Immature natural killer cell (primary cell): ENCODE results near the gene AKR1B1. TPM values are rescaled to one million over a fixed set of nuclear protein-coding genes. Genes with fewer than 3 reads are reported as not detected.

Experiments
- DNase-seq, 3 donors: peaks; one replicate each; pipeline ENCODE4 v3.0.0; 2022; ENCODE audit warnings: mixed read lengths in 1 of 3
- H3K27ac Mint-ChIP-seq, 6 donors: one replicate each; pipeline ENCODE4 v1.8.0; 2020; ENCODE audit warnings: mixed read lengths in 6 of 6, mild to moderate bottlenecking in 5 of 6, inconsistent platforms in 4 of 6, moderate library complexity in 3 of 6
- H3K27me3 Mint-ChIP-seq, 3 donors: one replicate each; pipeline ENCODE4 v1.8.0; 2020 to 2021; ENCODE audit warnings: low read depth in 3 of 3, mild to moderate bottlenecking in 3 of 3, mixed read lengths in 3 of 3, moderate library complexity in 3 of 3, inconsistent platforms in 1 of 3
- H3K36me3 Mint-ChIP-seq, 3 donors: one replicate each; pipeline ENCODE4 v1.8.0; 2020; ENCODE audit warnings: mixed read lengths in 3 of 3, inconsistent platforms in 2 of 3, mild to moderate bottlenecking in 2 of 3
- H3K4me1 Mint-ChIP-seq, 2 donors: one replicate each; pipeline ENCODE4 v1.8.0; 2020; ENCODE audit warnings: inconsistent platforms in 2 of 2, mild to moderate bottlenecking in 2 of 2, mixed read lengths in 2 of 2, moderate library complexity in 1 of 2
- H3K4me3 Mint-ChIP-seq, 5 donors: one replicate each; pipeline ENCODE4 v1.8.0; 2020; ENCODE audit warnings: mild to moderate bottlenecking in 5 of 5, mixed read lengths in 5 of 5, inconsistent platforms in 3 of 5, moderate library complexity in 3 of 5
- H3K9me3 Mint-ChIP-seq, 6 donors: one replicate each; pipeline ENCODE4 v1.8.0; 2020; ENCODE audit warnings: mild to moderate bottlenecking in 6 of 6, mixed read lengths in 6 of 6, inconsistent platforms in 4 of 6, moderate library complexity in 3 of 6
- polyA plus RNA-seq, 3 donors: library from polyadenylated mRNA; unstranded; fragments of 300-500 nt; fragmentation: Illumina TruSeq; gene quantifications; one replicate each; pipeline ENCODE4 v1.2.3, GENCODE V29; 2021

The AKR1B1 gene
- polyA plus RNA-seq, 3 donors from 2014 or later, result 173 to 265 (median 176) TPM

DNA sequence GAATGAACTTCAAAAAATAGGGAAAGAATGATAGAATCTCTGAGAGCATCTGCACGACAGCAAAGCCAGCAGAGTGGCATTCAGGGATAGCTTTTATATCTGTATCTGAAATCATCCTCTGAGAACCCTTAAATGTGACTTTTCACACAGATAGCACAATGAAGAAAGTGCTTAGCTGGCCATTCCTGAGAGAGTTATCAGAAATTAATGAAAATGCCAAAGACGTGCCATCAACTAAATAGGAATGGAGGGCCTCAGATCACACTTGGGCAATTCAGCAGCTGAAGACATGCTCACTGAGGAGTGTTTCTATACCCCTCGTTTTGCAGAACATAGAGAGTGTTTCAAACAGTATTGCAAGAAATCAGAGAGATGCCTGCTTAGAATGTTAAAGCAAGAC, 51.6 kb downstream of the AKR1B1 start:
- H3K27ac Mint-ChIP-seq, result no peak overlapping the region
- no peak for DNase-seq
- H3K36me3 Mint-ChIP-seq, result no peaks in the 10 kb centered on the region
- peaks cover 0 to 12% (median 2%) of the 10 kb centered on the region in 3 donors for H3K27me3 Mint-ChIP-seq
- no peaks in the 10 kb centered on the region for H3K4me1 Mint-ChIP-seq
- H3K9me3 Mint-ChIP-seq, result peaks cover 0 to 1% (median 0%) of the 10 kb centered on the region in 6 donors
- no peak overlapping the region for H3K4me3 Mint-ChIP-seq

DNA sequence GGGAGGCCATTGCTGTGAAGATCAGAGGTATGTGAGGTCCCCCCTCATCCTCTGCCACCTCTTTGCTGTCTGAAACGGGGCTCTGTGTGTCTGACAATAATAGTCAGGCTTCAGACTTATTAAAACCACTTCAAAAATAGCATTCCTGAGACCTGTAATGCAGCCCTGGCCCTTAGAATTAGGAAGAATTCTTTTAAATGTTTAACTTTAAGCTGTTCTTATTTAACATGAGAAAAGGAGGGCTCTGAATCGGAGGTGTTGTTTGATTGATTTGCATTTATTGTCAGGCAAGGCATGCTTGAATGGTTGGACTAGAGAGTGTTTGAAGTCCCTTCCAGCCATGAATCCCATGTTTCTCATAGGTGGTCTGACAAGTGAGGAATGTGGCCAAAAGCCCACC, 52.5 kb downstream of the AKR1B1 start:
- H3K27ac Mint-ChIP-seq, result no peak overlapping the region
- H3K9me3 Mint-ChIP-seq, result peaks cover 0 to 1% (median 0%) of the 10 kb centered on the region in 6 donors
- DNase-seq, result no peak
- peaks cover 2 to 12% (median 5%) of the 10 kb centered on the region in 3 donors for H3K27me3 Mint-ChIP-seq
- no peaks in the 10 kb centered on the region for H3K4me1 Mint-ChIP-seq
- H3K36me3 Mint-ChIP-seq, result no peaks in the 10 kb centered on the region
- no peak overlapping the region for H3K4me3 Mint-ChIP-seq

DNA sequence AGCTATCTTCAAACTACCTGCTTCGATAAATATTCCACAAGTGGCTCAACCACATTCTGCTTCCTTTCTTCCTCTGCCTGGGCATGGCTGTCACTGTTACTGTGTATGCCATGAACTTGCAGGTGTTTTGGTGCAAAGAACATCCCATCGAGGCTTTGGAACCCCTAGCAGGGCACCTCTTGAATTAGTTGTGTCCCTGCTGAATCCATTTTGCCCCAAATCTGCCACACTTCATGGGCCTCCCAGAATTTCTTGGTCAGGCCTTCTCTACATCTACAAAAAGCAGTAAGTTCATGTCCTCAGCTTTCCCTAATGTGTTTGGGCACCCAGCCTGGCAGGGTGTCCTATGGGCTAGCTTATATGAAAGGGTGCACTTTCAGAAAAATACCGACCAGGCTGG, 53.6 kb downstream of the AKR1B1 start:
- no peak for DNase-seq
- H3K27ac Mint-ChIP-seq, result no peak overlapping the region
- no peaks in the 10 kb centered on the region for H3K36me3 Mint-ChIP-seq
- no peak overlapping the region for H3K4me3 Mint-ChIP-seq
- H3K4me1 Mint-ChIP-seq, result no peaks in the 10 kb centered on the region
- H3K9me3 Mint-ChIP-seq, result peaks cover 0 to 1% (median 0%) of the 10 kb centered on the region in 6 donors
- peaks cover 3 to 12% (median 6%) of the 10 kb centered on the region in 3 donors for H3K27me3 Mint-ChIP-seq

DNA sequence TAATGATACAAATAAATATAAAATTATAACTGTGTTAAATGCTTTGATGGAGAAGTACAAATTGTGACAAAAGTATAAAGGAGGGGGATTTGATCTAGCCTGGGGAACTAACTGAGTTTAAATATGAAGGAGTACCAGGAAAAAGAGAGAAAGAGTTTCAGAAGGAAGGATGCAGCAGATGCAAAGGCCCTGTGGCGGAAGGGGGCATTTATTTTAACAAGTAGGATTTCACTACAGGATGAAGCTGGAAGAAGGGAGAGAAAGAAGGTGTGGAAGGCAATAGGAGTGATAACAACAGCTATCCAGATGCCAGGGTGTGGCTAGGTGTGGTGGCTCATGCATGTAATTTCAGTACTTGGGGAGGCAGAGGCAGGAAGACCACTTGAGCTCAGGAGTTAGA, 55.8 kb downstream of the AKR1B1 start:
- Mint-ChIP-seq H3K4me3 (no peak overlapping the region), H3K9me3 (peaks cover 0 to 1% (median 0%) of the 10 kb centered on the region in 6 donors), H3K36me3 (no peaks in the 10 kb centered on the region), H3K27me3 (peaks cover 3 to 10% (median 6%) of the 10 kb centered on the region in 3 donors), H3K27ac (no peak overlapping the region), H3K4me1 (no peaks in the 10 kb centered on the region)
- no peak for DNase-seq

DNA sequence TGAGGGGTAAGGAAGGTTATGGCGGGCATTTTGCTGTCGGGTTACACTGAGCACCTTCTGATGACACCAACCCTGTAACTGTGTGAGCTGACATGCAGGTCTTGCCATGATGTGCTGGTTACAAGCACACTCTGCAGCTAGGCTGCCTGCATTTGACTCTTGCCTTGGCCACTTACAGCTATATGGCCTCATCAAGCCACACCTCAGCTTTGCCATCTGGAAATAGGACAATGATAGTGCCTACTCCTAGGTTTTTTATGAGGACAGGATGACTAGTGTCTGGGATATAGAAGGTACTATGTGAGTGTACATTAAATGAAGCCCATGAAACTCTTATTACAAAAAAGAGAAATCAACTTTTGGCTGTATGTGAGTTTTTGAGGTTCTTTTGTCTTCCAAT, 58.0 kb downstream of the AKR1B1 start:
- no peak overlapping the region for H3K27ac Mint-ChIP-seq
- peaks cover 0 to 1% (median 0%) of the 10 kb centered on the region in 6 donors for H3K9me3 Mint-ChIP-seq

DNA sequence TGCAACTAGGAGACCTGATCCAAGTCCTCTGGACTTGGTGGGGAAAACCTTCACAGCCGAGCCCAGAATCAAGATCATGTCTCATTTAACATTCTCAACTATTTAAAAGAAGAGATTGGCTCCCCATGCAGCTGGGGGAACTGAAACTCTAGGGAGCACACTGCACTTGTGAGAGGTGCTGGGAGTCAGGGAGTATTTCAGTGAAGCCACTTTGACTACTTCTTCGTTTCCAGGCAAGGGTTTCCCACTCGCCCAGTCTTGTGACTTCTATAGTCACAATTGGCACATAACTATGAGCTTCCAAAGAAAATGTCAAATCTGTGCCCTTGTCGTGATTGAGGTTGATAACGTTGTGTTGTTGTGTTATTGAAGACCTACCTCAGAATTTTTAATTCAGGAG, 62.9 kb downstream of the AKR1B1 start:
- no peak for DNase-seq
- no peaks in the 10 kb centered on the region for H3K4me1 Mint-ChIP-seq
- peaks cover 0 to 5% (median 4%) of the 10 kb centered on the region in 3 donors for H3K27me3 Mint-ChIP-seq
- no peaks in the 10 kb centered on the region for H3K9me3 Mint-ChIP-seq
- no peak overlapping the region for H3K27ac Mint-ChIP-seq
- H3K36me3 Mint-ChIP-seq, result no peaks in the 10 kb centered on the region
- H3K4me3 Mint-ChIP-seq, result no peak overlapping the region

More for the DNA sequence above, 58.0 kb downstream of the AKR1B1 start:
- no peak overlapping the region for H3K4me3 Mint-ChIP-seq
- no peaks in the 10 kb centered on the region for H3K4me1 Mint-ChIP-seq
- peaks cover 3 to 6% (median 6%) of the 10 kb centered on the region in 3 donors for H3K27me3 Mint-ChIP-seq
- H3K36me3 Mint-ChIP-seq, result no peaks in the 10 kb centered on the region
- no peak for DNase-seq

DNA sequence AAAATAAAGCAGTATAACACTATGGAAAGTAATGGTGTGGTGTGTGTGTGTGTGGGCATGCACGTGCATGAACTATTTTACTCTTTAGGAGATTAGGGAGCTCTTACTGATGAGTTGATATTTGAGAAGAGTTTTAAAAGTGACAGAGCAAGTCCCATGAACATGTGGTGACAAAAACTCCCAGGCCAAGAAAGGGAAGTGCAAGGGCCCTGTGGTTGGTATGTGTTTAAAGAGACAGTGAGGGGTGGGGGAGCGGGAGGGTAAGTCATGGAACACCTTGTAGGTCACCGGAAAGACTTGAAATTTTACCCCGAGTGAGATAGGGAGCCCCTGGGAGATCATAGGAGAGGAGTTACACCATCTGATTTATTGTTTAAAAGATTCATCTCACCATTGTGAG, 63.3 kb downstream of the AKR1B1 start:
- Mint-ChIP-seq H3K4me1 (no peaks in the 10 kb centered on the region), H3K4me3 (no peak overlapping the region), H3K27me3 (peaks cover 0 to 5% (median under 1%) of the 10 kb centered on the region in 3 donors), H3K27ac (no peak overlapping the region), H3K36me3 (no peaks in the 10 kb centered on the region), H3K9me3 (no peaks in the 10 kb centered on the region)
- no peak for DNase-seq

DNA sequence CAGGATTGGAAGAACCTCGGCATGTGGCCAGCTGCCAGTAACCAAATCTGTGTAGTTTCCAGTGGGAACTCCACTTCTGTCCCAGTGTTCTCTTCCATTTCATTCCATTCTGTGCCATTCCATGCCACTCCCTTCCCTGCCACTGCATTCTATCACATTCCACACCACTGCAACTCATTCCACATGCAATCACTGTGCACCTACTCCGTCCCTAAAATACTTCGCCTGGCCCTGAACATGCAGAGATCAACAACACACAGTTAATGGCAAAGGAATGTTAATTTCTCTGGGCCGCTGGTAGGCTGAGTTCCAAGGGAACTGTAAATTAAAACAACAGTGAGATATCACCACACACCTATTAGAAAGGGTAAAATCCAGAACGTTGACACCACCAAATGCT, 64.8 kb downstream of the AKR1B1 start:
- Mint-ChIP-seq H3K4me1 (no peaks in the 10 kb centered on the region), H3K27me3 (peaks cover 2 to 5% (median 2%) of the 10 kb centered on the region in 3 donors), H3K9me3 (no peaks in the 10 kb centered on the region), H3K27ac (no peak overlapping the region), H3K36me3 (no peaks in the 10 kb centered on the region), H3K4me3 (no peak overlapping the region)
- DNase-seq, result no peak

Other genes with a start within 250 kb of the AKR1B1 start
- 10 to 100 TPM; 18.2 to 35.5 (median 23.5) TPM for gene SLC35B4, start 142.2 kb downstream of the AKR1B1 start, polyA plus RNA-seq
- gene AKR1B10, start 68.5 kb upstream of the AKR1B1 start, polyA plus RNA-seq, result not detected
- not detected for gene AKR1B15, start 90.0 kb upstream of the AKR1B1 start, polyA plus RNA-seq
- 10 to 100 TPM; 58.3 to 71.3 (median 59.5) TPM for gene BPGM, start 187.8 kb upstream of the AKR1B1 start, polyA plus RNA-seq